ENCODE data around the gene TSHZ2. TPM values are rescaled to one million over a fixed set of nuclear protein-coding genes. Genes with fewer than 3 reads are reported as not detected.

The TSHZ2 gene
- total RNA-seq, 1 experiment from 2014 or later: 0.07 TPM

DNA sequence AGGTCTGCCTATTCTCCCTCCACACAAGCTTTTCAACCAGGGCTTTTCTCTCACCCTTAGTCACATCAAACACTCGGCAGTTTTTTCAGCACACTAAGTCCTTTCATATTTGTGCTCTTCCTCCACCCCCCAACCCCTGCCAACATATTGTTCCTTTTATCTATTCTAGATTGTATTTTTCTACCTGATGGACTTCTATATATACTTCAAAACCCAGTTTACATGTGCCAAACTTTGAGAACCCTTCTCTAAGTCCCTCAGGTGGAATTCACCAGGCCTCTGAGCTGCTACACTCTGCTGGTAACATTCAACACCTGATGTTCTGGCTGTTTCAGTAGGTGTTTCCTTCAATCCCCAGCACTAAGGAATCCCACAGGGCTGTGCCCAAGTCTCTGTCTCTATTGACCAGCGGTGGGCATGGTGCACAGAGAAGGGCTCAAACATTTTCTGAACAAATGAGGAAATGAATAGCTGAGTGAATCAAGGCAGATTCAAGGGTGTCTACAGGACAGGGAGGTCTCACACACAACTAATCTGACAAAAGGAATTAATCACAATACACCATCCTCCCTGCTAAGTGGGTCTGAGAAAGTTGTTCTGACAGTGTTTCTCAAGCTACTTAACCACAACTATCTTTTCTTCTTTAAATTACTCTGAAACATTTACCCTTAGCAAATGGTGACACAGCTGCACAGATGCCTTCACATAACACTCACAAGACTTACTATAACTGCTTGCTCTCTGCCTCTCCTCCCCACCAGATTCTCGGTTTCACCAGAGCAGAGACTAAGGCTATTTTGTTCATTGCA, 166.5 kb downstream of the TSHZ2 start:
- ATAC-seq (no peak), DNase-seq (ENCODE audit: low read depth, low spot score) (no peak)
- ChIA-PET CTCF (no interaction called here), RAD21 (ENCODE audit: low non-redundant PET in 1 of 2, low total read pairs in 2 of 2, uncharacterized antibody in 2 of 2, unreplicated experiment in 2 of 2) (no interaction called here), POLR2A (no interaction called here)
- Histone ChIP-seq H4K20me1 (ENCODE audit: insufficient read depth) (no peaks in the 10 kb centered on the region), H3K9ac (ENCODE audit: low read length) (no peak overlapping the region), H3K36me3 (ENCODE audit: control insufficient read depth in 1 of 2, insufficient read depth in 2 of 2, low read length in 2 of 2) (no peaks in the 10 kb centered on the region), H2AFZ (ENCODE audit: low read depth, low read length, poor library complexity, severe bottlenecking) (no peak overlapping the region), H3K27me3 (ENCODE audit: insufficient read depth, low read length) (peaks cover 15% of the 10 kb centered on the region), H3K4me1 (ENCODE audit: control insufficient read depth in 1 of 2, insufficient read depth in 2 of 2, low read length in 2 of 2) (no peaks in the 10 kb centered on the region), H3K9me2 (ENCODE audit: insufficient read depth) (no peaks in the 10 kb centered on the region), H3K4me2 (ENCODE audit: low read length) (no peak overlapping the region), H3K27ac (ENCODE audit: low read depth, low read length) (no peak overlapping the region), H3K4me3 (replicated peaks in 1 of 2; ENCODE audit: low read depth in 1 of 2, low read length in 2 of 2) (no peak overlapping the region), H3K79me2 (ENCODE audit: insufficient read depth, low read length) (no peaks in the 10 kb centered on the region), H3K9me3 (ENCODE audit: control insufficient read depth in 1 of 2, insufficient read depth in 1 of 2, low read depth in 1 of 2, low read length in 2 of 2) (no peaks in the 10 kb centered on the region)
- intact Hi-C loops (cut with micrococcal nuclease): no loop called here
- BruUV-seq (replicated peaks): no TSS peak
- no peak for TF ChIP-seq ELF1 (IDR thresholded peaks at IDR 0.05; ENCODE audit: borderline replicate concordance, low read depth)
- no peak for TF ChIP-seq SP1 (IDR thresholded peaks at IDR 0.05; ENCODE audit: low read depth)
- TF ChIP-seq FOSL1 (IDR thresholded peaks at IDR 0.05; ENCODE audit: low read depth): no peak
- TF ChIP-seq, protein P1, sequence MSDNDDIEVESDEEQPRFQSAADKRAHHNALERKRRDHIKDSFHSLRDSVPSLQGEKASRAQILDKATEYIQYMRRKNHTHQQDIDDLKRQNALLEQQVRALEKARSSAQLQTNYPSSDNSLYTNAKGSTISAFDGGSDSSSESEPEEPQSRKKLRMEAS (IDR thresholded peaks at IDR 0.05): no peak
- no peak for TF ChIP-seq SIN3A (IDR thresholded peaks at IDR 0.05; ENCODE audit: low read depth)
- no peak for TF ChIP-seq RAD21 (IDR thresholded peaks at IDR 0.05; ENCODE audit: low read depth)
- TF ChIP-seq, protein P2, sequence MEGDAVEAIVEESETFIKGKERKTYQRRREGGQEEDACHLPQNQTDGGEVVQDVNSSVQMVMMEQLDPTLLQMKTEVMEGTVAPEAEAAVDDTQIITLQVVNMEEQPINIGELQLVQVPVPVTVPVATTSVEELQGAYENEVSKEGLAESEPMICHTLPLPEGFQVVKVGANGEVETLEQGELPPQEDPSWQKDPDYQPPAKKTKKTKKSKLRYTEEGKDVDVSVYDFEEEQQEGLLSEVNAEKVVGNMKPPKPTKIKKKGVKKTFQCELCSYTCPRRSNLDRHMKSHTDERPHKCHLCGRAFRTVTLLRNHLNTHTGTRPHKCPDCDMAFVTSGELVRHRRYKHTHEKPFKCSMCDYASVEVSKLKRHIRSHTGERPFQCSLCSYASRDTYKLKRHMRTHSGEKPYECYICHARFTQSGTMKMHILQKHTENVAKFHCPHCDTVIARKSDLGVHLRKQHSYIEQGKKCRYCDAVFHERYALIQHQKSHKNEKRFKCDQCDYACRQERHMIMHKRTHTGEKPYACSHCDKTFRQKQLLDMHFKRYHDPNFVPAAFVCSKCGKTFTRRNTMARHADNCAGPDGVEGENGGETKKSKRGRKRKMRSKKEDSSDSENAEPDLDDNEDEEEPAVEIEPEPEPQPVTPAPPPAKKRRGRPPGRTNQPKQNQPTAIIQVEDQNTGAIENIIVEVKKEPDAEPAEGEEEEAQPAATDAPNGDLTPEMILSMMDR (IDR thresholded peaks at IDR 0.05 in 2 of 3, conservative IDR thresholded peaks at IDR 0.05 in 1 of 3; ENCODE audit: borderline replicate concordance in 1 of 3, insufficient read depth in 1 of 3, low read depth in 2 of 3, low read length in 2 of 3): no peak
- TF ChIP-seq, protein P3, sequence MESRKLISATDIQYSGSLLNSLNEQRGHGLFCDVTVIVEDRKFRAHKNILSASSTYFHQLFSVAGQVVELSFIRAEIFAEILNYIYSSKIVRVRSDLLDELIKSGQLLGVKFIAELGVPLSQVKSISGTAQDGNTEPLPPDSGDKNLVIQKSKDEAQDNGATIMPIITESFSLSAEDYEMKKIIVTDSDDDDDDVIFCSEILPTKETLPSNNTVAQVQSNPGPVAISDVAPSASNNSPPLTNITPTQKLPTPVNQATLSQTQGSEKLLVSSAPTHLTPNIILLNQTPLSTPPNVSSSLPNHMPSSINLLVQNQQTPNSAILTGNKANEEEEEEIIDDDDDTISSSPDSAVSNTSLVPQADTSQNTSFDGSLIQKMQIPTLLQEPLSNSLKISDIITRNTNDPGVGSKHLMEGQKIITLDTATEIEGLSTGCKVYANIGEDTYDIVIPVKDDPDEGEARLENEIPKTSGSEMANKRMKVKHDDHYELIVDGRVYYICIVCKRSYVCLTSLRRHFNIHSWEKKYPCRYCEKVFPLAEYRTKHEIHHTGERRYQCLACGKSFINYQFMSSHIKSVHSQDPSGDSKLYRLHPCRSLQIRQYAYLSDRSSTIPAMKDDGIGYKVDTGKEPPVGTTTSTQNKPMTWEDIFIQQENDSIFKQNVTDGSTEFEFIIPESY (IDR thresholded peaks at IDR 0.05; ENCODE audit: extremely low read depth, insufficient replicate concordance, low read length): no peak
- no peak for TF ChIP-seq EZH2phosphoT487 (IDR thresholded peaks at IDR 0.05; ENCODE audit: borderline replicate concordance)
- TF ChIP-seq EZH2 (IDR thresholded peaks at IDR 0.05): no peak
- TF ChIP-seq SRF (IDR thresholded peaks at IDR 0.05; ENCODE audit: low read depth): no peak
- TF ChIP-seq POLR2AphosphoS5 (IDR thresholded peaks at IDR 0.05; ENCODE audit: low read depth, low read length): no peak
- no peak for TF ChIP-seq POLR2A (IDR thresholded peaks at IDR 0.05; ENCODE audit: borderline replicate concordance, extremely low read depth, insufficient read depth, insufficient read length)
- no peak for TF ChIP-seq EGR1 (IDR thresholded peaks at IDR 0.05; ENCODE audit: low read depth)
- no peak for TF ChIP-seq YY1 (IDR thresholded peaks at IDR 0.05; ENCODE audit: extremely low read depth, insufficient replicate concordance, low read depth, low read length)
- TF ChIP-seq CBX3 (IDR thresholded peaks at IDR 0.05; ENCODE audit: low read depth): no peak
- no peak for TF ChIP-seq CEBPB (IDR thresholded peaks at IDR 0.05; ENCODE audit: low read depth)
- no peak for TF ChIP-seq ZNF274 (IDR thresholded peaks at IDR 0.05; ENCODE audit: low read depth, low read length)
- no peak for TF ChIP-seq JUND (IDR thresholded peaks at IDR 0.05)

All from HCT116 (cell line).